Astrocyte of the cerebellum (primary cell): Measurements from ENCODE around the gene PCDHA1.

Source experiments
- DNase-seq: peaks from one replicate; pipeline ENCODE4 v3.0.0-alpha.2; 2011; ENCODE audit warnings: low read depth
- H3K4me3 ChIP-seq: 2 replicates; pipeline ENCODE4 v1.5.1; 2011; ENCODE audit warnings: mild to moderate bottlenecking, low read depth, low read length, moderate library complexity
- in situ Hi-C: cut with HindIII; loops from 2 replicates; pipeline ENCODE4 v1.10.0; 2017; ENCODE audit warnings: low sequenced_read_pairs
- TF ChIP-seq, protein P1 (sequence below): IDR thresholded peaks from 2 replicates; pipeline ENCODE4 v1.5.1; 2012; ENCODE audit warnings: low read length, low read depth, moderate library complexity, mild to moderate bottlenecking; ENCODE audit errors: missing control alignments

PCDHA1 gene

DNA sequence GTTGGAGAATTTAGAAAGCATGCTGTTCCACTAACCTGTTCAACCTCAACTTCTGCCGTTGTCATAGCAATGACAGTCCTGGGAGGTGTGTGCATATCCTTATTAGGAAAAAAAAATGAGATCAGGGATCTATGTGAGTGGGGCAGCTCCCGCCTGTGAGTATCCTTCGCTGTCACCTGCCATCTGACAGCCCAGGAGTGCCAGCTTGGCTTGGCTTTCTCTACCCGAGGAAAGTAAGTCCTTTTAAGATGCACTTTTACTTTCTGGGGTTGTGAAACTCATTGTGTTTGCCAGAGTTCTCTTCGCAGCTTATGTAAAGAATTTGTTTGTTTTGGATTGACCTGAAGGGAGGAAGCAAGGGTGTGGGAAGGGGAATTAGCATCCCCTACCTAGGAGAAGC, 202.2 kb downstream of the PCDHA1 start:
- TF ChIP-seq, protein P1, sequence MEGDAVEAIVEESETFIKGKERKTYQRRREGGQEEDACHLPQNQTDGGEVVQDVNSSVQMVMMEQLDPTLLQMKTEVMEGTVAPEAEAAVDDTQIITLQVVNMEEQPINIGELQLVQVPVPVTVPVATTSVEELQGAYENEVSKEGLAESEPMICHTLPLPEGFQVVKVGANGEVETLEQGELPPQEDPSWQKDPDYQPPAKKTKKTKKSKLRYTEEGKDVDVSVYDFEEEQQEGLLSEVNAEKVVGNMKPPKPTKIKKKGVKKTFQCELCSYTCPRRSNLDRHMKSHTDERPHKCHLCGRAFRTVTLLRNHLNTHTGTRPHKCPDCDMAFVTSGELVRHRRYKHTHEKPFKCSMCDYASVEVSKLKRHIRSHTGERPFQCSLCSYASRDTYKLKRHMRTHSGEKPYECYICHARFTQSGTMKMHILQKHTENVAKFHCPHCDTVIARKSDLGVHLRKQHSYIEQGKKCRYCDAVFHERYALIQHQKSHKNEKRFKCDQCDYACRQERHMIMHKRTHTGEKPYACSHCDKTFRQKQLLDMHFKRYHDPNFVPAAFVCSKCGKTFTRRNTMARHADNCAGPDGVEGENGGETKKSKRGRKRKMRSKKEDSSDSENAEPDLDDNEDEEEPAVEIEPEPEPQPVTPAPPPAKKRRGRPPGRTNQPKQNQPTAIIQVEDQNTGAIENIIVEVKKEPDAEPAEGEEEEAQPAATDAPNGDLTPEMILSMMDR, result no peak
- no peak overlapping the region for H3K4me3 ChIP-seq
- DNase-seq, result no peak
- in situ Hi-C loops, result no loop called here

GRCh38 chr5:140988608-140989007, 202.7 kb downstream of the PCDHA1 start:
- in situ Hi-C loops, result no loop called here
- no peak overlapping the region for H3K4me3 ChIP-seq
- TF ChIP-seq, protein P1, result no peak
- DNase-seq, result no peak

DNA sequence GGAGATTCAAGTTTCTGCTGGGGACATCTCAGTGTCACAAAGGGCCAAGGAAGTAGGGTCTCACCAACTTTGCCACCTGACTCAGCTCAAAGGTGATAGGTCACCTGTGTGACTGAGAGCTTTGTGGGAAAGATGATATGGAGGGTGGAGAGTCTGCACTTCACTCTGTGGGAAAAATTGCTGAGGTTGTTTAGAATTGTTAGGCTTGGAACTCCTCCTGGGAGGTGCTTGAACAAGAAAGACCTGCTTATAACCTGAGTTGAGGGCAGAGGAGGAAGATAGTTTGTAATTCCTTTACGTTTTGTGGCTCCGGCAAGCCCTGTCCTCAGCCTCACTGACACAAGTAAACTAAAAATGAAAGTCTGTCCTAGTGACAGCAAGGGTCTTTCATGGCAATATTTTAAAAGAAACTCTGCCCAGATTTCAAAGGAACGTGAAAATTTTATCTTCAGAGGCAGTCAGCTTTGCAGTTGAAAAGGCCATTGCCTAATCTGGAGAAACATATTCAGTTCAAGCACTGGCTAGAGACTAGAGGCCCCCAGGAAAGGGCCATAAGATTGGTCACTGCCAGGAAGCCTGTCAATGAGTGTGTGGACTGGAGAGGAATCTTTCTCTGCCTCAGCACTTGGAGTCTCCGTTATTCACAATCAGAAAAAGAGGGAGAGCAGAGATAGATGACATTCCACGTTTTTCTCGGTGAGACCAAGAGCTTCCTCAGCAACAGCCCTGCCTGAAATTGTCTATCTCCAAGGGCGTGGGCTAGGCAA, 203.5 kb downstream of the PCDHA1 start:
- no peak overlapping the region for H3K4me3 ChIP-seq

GRCh38 chr5:140992828-140993227, 206.9 kb downstream of the PCDHA1 start:
- DNase-seq, result no peak
- H3K4me3 ChIP-seq, result no peak overlapping the region
- in situ Hi-C loops, result no loop called here
- TF ChIP-seq, protein P1, result no peak

More for the DNA sequence above, 203.5 kb downstream of the PCDHA1 start:
- TF ChIP-seq, protein P1, result no peak
- in situ Hi-C loops, result no loop called here
- DNase-seq, result no peak

DNA sequence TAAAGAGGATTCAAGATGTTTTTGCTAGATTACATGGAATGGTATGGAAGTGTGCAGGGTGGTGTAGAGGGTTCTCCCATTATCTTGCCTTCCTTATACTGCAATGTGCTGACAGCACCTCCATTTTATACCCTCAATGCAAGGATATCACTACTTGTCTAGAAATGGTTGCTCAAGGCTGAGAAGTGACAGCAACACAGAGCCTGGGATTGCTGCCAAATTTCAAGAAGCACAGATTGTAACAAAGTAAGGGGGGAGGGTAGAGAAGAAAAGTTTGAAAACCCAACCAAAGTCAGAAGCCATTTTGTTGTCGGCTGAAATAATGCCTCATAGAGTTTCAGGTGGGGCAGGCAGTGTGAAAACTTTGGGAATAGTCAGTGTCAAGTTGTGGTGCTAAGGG, 210.1 kb downstream of the PCDHA1 start:
- DNase-seq, result no peak
- no peak overlapping the region for H3K4me3 ChIP-seq
- in situ Hi-C loops, result no loop called here
- TF ChIP-seq, protein P1, result no peak

DNA sequence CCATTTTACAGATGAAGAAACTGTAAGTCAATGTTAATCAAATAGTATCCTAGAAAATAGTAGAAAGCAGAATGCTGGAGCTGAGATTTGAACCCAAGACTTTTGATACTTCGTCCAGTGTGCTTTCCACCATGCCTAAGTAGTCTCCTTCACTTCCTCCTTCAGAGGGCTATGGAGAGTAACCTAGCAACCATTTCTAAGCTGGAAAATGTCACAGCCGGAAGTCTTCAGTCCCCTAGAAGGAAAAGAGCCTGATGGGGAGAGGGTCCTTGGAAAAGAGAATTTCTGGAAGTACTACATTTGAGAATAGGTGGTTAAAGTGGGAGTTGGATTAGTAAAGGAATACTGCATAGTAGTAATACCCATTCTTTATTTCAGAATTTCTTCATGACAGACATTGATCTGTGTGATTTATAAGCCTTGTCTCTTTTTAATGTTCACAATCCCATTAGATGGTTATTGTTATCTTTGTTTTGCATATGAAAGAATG, 213.0 kb downstream of the PCDHA1 start:
- in situ Hi-C loops, result no loop called here
- TF ChIP-seq, protein P1, result no peak
- no peak for DNase-seq
- H3K4me3 ChIP-seq, result no peak overlapping the region

DNA sequence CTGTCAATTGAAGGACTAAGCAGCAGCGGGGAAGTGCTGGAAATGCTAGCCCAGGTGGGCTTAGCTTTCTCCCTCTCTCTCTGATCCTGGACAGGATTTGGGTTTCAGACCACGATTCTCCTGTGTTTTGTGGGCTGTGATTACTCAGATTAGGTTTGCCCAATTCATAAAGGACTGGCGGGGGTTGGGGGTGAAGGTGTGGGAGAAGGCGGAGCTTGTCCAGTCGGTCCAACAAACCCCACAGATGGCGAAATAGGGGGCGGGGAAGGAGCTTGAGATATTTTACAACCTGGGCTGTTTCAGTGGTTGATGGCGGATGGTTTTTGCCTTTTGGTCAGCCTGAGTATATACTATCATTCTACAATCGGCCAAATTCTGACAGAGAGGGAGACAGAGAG, 215.5 kb downstream of the PCDHA1 start:
- TF ChIP-seq, protein P1, result no peak
- in situ Hi-C loops, result no loop called here
- peak overlapping the region; percentile 21 for H3K4me3 ChIP-seq
- no peak for DNase-seq
